SU-DHL-6 (cell line): ENCODE results near the gene ZFYVE27.

Source experiments
- H2AFZ ChIP-seq: fragments of 200-600 bp; sonication (generic); 2 replicates; pipeline ENCODE4 v1.6.1; 2014; ENCODE audit warnings: low read depth, mild to moderate bottlenecking, moderate library complexity, mixed read lengths, antibody characterized with exemption, low read length; ENCODE audit not compliant: severe bottlenecking
- H3F3A ChIP-seq: fragments of 200-600 bp; shearing (Covaris generic); 2 replicates; pipeline ENCODE4 v1.6.0; 2016; ENCODE audit warnings: antibody characterized with exemption, mild to moderate bottlenecking; ENCODE audit not compliant: insufficient read depth
- H3K27ac ChIP-seq: fragments of 200-600 bp; sonication (generic); 2 replicates; pipeline ENCODE4 v1.5.1; 2016; ENCODE audit warnings: low read depth, mild to moderate bottlenecking, low read length, moderate library complexity, mixed read lengths
- H3K27me3 ChIP-seq: fragments of 200-600 bp; sonication (generic), shearing (Covaris generic); 2 replicates; pipeline ENCODE4 v1.6.0; 2014; ENCODE audit warnings: mild to moderate bottlenecking, low read length
- H3K36me3 ChIP-seq: fragments of 200-600 bp; sonication (generic); 2 replicates; pipeline ENCODE4 v1.6.1; 2014; ENCODE audit warnings: mild to moderate bottlenecking, low read length, mixed read lengths
- H3K4me2 ChIP-seq: fragments of 300-600, 200-600 bp; shearing (Covaris generic), sonication (generic); 2 replicates; pipeline ENCODE4 v1.6.0; 2014; ENCODE audit warnings: low read length, low read depth, mild to moderate bottlenecking; ENCODE audit not compliant: poor library complexity, severe bottlenecking
- H3K4me3 ChIP-seq: fragments of 200-600 bp; sonication (generic); 2 replicates; pipeline ENCODE4 v1.5.1; 2014; ENCODE audit warnings: antibody characterized with exemption, low read length, mild to moderate bottlenecking, mixed read lengths; ENCODE audit not compliant: insufficient read depth, poor library complexity, severe bottlenecking
- H3K79me2 ChIP-seq: fragments of 200-600 bp; sonication (generic); 2 replicates; pipeline ENCODE4 v1.6.1; 2014; ENCODE audit warnings: mild to moderate bottlenecking, low read length, moderate library complexity; ENCODE audit not compliant: insufficient read depth
- H3K9ac ChIP-seq: fragments of 200-600 bp; sonication (generic); 2 replicates; pipeline ENCODE4 v1.7.0; 2014; ENCODE audit warnings: mild to moderate bottlenecking, low read length
- H3K9me2 ChIP-seq: fragments of 200-600 bp; sonication (generic); replicated peaks from 2 replicates; pipeline ENCODE4 v1.6.1; 2014; ENCODE audit warnings: low read length; ENCODE audit not compliant: insufficient read depth
- H3K9me3 ChIP-seq: fragments of 200-600 bp; sonication (generic); 2 replicates; pipeline ENCODE4 v1.6.1; 2014; ENCODE audit warnings: low read length, mixed read lengths; ENCODE audit not compliant: insufficient read depth
- H4K20me1 ChIP-seq: fragments of 200-600 bp; sonication (generic); 2 replicates; pipeline ENCODE4 v1.6.1; 2014; ENCODE audit warnings: low read depth, mild to moderate bottlenecking, antibody characterized with exemption, low read length, moderate library complexity, mixed read lengths
- EZH2phosphoT487 ChIP-seq: fragments of 200-600 bp; sonication (generic), shearing (Covaris generic); conservative IDR thresholded peaks from 2 replicates; pipeline ENCODE4 v1.6.1; 2018; ENCODE audit warnings: mild to moderate bottlenecking, antibody characterized with exemption, low read length, moderate library complexity, mixed read lengths
- TF ChIP-seq, protein P1 (sequence below): fragments of 200-600 bp; sonication (generic); IDR thresholded peaks from one replicate; pipeline ENCODE4 v1.5.1; 2017; ENCODE audit warnings: antibody characterized with exemption, mild to moderate bottlenecking, low read length, moderate library complexity; ENCODE audit not compliant: insufficient read depth, poor library complexity, severe bottlenecking

Gene ZFYVE27

DNA sequence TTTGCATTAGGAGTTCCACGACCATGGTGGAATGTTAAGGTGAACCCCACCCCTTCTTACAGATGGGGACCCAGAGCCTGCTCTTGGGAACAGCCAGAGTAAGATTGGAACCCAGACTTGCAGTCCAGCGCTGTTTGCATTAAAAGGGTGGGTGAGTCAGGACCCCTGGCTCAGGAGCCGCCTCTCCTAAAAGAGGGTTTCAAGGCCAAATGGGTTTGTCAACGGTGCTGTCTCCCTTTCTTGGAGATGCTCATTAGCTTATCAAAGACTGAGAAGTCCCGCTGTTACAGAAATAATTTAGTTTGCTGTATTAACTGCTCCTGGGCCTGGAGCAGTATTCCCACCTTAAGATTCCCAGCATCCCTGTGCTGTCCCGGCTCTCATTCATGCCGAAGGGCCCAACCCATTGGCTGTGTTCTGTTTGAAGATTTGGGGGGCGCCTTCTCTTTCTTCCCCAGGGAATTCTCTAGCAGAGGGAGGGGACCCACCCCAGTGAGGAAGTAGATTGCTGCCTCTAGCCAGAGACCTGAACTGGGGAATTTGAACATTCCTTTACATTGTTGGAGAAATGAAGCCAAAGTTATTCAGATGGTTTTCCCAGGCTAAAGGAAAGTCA, 21.6 kb upstream of the ZFYVE27 start:
- no peak overlapping the region for H3K27ac ChIP-seq
- H3K4me2 ChIP-seq = no peak overlapping the region
- no peaks in the 10 kb centered on the region for H3K27me3 ChIP-seq
- H3K79me2 ChIP-seq = no peaks in the 10 kb centered on the region
- TF ChIP-seq EZH2phosphoT487 = no peak
- TF ChIP-seq, protein P1, sequence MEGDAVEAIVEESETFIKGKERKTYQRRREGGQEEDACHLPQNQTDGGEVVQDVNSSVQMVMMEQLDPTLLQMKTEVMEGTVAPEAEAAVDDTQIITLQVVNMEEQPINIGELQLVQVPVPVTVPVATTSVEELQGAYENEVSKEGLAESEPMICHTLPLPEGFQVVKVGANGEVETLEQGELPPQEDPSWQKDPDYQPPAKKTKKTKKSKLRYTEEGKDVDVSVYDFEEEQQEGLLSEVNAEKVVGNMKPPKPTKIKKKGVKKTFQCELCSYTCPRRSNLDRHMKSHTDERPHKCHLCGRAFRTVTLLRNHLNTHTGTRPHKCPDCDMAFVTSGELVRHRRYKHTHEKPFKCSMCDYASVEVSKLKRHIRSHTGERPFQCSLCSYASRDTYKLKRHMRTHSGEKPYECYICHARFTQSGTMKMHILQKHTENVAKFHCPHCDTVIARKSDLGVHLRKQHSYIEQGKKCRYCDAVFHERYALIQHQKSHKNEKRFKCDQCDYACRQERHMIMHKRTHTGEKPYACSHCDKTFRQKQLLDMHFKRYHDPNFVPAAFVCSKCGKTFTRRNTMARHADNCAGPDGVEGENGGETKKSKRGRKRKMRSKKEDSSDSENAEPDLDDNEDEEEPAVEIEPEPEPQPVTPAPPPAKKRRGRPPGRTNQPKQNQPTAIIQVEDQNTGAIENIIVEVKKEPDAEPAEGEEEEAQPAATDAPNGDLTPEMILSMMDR = no peak
- no peaks in the 10 kb centered on the region for H3K9me2 ChIP-seq
- no peaks in the 10 kb centered on the region for H4K20me1 ChIP-seq
- no peaks in the 10 kb centered on the region for H3K9me3 ChIP-seq
- H2AFZ ChIP-seq = no peak overlapping the region
- H3K4me3 ChIP-seq = no peak overlapping the region
- no peaks in the 10 kb centered on the region for H3F3A ChIP-seq
- no peak overlapping the region for H3K9ac ChIP-seq
- H3K36me3 ChIP-seq = no peaks in the 10 kb centered on the region

DNA sequence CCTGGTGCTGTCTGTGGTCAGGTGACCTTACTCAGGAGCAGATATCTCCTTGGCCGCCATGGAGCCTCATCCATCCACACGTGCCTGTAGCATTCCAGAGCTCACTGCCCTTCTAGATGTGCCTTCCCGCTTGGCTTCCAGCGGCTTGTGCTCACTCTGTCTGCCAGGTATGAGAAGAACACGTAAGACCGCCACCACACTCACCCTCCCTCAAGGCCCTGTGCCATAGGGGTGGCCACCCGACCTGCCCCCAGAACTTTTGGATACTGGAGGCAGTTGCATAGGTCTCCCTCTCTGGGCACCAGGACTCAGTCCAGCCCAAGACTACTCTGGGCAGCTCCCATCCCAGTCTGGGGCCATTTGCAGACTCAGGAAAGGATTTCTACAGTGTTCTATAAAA, 19.3 kb upstream of the ZFYVE27 start:
- no peak overlapping the region for H3K27ac ChIP-seq
- no peak overlapping the region for H3K4me2 ChIP-seq

DNA sequence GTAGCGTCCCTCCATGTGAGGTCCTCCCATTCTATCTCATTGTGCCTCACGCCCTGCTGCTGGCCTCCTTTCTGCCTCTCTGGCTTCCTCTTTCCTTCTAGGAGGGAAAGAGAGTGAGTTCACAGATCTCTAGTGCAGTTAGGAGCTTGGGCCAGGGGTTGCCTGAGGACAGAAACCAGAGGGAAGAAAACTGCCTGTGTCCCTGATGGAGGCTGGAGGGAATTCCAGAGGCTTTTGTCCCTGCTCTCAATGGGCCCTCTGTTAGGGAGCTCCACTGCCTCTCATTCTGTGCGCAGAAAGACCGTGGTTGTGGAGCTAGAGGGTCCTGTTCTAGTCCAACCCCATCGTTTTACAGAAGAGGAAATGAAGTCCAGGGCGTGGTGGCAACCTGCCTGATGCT, 18.8 kb upstream of the ZFYVE27 start:
- Histone ChIP-seq H3K27me3 (no peaks in the 10 kb centered on the region), H3K9me2 (no peaks in the 10 kb centered on the region), H3K4me2 (no peak overlapping the region), H3K27ac (no peak overlapping the region), H3K9ac (no peak overlapping the region), H3K36me3 (no peaks in the 10 kb centered on the region), H4K20me1 (no peaks in the 10 kb centered on the region), H3K4me3 (no peak overlapping the region), H3K9me3 (no peaks in the 10 kb centered on the region), H3K79me2 (no peaks in the 10 kb centered on the region), H2AFZ (no peak overlapping the region), H3F3A (no peaks in the 10 kb centered on the region)
- TF ChIP-seq EZH2phosphoT487 = no peak
- TF ChIP-seq, protein P1 = no peak

More for the DNA sequence above, 19.3 kb upstream of the ZFYVE27 start:
- no peak for TF ChIP-seq EZH2phosphoT487
- TF ChIP-seq, protein P1 = no peak
- H3K4me3 ChIP-seq = no peak overlapping the region
- no peaks in the 10 kb centered on the region for H3K9me3 ChIP-seq
- no peaks in the 10 kb centered on the region for H3K9me2 ChIP-seq
- no peaks in the 10 kb centered on the region for H3K36me3 ChIP-seq
- no peaks in the 10 kb centered on the region for H4K20me1 ChIP-seq
- no peak overlapping the region for H2AFZ ChIP-seq
- H3F3A ChIP-seq = no peaks in the 10 kb centered on the region
- H3K9ac ChIP-seq = no peak overlapping the region
- no peaks in the 10 kb centered on the region for H3K27me3 ChIP-seq
- no peaks in the 10 kb centered on the region for H3K79me2 ChIP-seq
